Measurements from ENCODE around the gene CBL.
"Not testable (repeated sequence)": the region's sequence is repeated elsewhere in the genome, so short reads cannot be mapped to it uniquely, and the experiment has no call there.

Gene CBL

DNA sequence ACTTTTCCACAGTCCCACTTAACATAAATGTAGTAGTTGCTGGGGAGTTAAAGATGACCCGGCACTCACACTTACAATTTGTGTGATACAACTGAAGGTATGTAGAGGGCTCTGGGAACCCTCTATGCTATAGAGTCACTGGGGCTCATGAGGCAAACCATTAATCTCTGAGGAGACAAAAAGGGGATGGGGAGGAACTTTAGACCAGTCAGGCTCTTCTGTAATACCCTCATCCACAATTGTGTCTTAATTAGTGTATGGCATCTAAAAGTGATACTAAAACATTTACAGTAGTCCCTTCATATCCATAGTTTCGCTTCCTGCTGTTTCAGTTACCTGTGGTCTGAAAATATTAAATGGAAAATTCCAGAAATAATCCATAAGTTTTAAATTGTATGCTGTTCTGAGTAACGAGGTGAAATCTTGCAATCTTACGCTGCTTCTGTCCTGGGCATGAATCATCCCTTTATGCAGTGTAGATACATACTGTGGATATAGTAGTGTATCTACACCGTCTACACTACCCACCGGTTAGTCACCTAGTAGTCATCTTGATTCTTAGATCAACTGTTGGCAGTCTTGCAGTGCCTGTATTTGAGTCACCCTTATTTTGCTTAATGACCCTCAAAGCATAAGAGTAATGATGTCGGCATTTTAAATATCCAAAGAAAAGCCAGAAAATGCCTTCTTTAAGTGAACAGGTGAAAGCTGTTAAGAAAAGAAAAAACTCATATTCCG lies 12.2 kb downstream of the CBL start:
- DNase-seq (ENCODE audit: low read depth), result no peak

DNA sequence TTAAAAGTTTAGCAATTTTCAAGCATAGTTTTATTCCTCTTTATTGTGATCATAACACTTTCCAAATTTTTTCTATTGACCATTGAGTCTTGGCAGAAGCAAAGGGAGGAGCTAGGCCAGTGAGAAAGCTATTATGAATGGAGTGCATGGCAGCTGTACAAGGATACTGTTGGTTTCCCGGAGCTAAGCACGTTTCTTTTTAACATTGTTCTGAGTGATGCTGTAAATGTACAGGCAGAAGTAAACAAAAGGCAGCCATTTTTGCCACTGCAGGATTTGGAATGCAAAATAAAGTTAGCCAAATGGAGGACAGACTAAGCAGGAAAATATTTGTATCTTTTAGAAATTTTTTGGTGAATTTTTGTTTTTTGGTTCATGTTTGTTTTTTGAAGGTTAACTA lies 16.2 kb downstream of the CBL start:
- no peak for DNase-seq (ENCODE audit: low read depth)

DNA sequence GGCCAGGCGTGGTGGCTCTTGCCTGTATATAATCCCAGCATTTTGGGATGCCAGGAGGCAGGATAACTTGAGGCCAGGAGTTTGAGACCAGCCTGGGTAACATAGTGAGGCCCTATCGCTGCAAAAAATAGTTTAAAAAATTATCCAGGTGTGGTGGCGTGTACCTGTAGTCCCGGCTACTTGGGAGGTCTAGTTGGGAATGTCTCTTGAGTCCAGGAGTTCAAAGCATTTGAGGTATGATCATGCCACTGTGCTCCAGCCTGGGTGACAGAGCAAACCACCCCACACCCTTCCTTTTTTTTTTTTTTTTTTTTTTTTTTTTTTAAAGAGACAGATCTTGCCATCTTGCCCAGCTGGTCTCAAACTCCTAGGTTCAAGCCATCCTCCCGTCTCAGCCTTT lies 16.8 kb downstream of the CBL start:
- no peak for DNase-seq (ENCODE audit: low read depth)

DNA sequence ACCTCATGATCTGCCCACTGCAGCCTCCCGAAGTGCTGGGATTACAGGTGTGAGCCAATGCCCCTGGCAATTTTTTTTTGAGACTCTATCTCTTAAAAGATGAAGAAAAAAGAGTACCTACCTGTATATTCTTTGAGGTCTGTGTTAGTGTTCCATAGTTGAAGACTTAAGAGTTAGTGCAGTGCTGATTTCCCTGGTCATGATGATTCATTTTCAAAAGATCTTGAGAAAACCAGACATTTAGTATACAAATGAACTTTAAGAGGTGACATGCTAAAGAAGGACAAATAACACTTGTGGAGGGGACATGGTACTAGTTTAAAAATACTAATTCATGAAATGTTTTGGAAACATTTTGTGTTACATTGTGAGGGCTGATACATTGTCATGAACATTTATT lies 17.7 kb downstream of the CBL start:
- no peak for DNase-seq (ENCODE audit: low read depth)

DNA sequence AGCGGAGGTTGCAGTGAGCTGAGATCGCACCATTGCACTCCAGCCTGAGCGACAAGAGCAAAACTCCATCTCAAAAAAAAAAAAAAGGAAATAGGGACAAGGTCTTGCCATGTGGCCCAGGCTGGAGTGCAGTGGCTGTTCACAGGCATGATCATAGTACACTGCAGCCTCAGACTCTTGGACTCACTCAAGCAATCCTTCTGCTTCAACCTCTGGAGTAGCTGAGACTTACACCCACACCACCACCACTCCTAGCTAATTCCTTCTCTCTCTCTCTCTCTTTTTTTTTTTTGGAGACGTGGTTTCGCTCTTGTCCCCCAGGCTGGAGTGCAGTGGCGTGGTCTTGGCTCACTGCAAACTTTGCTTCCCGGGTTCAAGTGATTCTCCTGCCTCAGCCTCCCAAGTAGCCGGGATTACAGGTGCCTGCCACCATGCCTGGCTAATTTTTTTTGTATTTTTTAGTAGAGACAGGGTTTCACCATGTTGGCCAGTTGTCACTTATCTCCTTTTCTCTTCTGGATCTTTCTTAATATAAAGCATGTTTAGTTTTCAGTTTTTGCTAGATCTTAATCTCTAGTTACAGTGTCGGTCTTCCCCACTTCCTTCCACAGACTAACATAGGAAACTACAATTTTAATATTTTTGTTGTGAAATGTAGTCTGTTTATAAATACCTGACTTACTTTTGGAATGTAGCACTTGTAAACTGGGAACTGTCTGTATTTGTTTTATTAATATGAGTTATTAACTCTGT lies 22.6 kb downstream of the CBL start:
- not testable (repeated sequence) for DNase-seq (ENCODE audit: low read depth)

DNA sequence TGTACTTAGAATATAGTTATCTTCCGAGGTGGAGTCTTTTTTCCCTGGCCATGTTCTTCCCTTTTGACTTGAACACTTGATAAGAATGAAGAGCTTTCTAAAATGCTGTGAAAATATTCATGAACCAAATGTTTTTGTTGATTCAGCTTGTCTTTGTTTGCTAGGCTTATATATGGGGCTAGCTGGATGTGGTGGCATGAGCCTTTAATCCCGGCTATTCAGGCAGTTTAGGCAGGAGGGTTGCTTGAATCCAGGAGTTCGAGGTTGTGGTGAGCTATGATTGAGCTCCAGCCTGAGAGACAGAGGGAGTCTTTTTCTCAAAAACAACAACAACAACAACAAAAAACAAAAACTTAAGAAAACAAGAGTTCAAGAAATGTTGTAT lies 23.1 kb downstream of the CBL start:
- DNase-seq (ENCODE audit: low read depth), result no peak

DNA sequence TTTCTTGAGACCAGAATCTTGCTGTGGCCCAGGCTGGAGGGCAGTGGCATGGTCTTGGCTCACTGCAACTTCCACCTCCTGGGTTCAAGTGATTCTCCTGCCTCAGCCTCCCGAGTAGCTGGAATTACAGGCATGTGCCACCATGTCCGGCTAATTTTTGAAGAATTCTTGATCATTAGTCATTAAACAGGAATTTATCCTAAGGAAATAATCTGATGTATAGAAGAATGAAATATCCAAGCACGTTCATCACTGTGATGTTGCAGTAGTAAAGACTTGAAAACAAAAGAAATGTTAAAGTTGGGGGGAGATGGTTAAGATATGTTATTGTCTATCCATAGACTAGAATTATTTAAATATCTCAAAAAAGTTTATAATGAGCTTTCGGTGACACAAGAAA lies 23.6 kb downstream of the CBL start:
- no peak for DNase-seq (ENCODE audit: low read depth)

DNA sequence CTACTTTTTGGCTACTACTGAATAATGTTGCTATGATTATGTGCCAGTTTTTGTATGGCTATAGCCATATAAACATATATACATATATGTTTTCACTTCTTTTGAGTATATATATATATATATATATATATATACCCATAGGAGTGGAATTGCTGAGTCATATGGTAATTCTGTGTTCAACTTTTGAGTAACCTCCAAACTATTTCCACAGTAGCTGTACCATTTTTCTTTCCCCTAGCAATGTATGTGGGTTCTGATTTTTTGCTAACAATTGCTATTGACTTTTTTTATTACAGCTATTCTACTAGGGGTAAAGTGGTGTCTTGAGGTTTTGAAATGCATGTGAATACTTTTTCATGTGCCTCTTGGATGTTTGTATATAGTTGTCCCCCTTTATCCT lies 30.4 kb downstream of the CBL start:
- DNase-seq (ENCODE audit: low read depth), result no peak

DNA sequence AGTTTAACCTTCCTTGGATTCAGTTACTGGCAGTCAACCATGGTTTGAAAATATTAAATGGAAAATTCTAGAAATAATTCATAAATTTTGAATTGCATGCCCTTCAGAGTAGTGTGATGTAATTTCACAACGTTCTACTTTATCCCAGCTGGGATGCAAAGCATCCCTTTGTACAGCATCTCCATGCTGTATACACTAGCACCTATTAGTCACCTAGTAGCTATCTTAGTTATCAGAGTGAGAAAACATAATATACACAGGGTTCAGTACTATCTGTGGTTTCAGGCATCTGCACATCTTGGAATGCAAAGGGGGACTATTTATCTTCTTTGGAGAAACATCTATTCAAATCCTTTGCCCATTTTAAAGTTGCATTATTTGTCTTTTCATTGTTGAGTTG lies 30.8 kb downstream of the CBL start:
- DNase-seq (ENCODE audit: low read depth), result no peak

DNA sequence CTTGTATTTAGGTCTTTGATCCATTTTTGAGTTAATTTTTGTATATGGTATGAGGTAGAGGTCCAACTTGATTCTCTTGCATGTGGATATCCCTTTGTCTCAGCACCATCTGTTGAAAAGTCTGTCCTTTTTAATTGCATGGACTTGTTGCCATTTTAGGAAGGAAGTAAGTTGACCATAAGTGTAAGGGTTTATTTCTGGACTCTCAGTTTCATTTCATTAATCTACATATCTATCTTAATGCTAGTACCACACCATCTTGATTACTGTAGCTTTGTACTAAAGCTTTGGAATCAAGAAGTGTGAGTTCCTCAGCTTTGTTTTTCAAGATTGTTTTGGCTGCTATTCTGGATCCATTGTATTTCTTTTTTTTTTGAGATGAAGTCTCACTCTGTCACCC lies 31.4 kb downstream of the CBL start:
- no peak for DNase-seq (ENCODE audit: low read depth)

DNA sequence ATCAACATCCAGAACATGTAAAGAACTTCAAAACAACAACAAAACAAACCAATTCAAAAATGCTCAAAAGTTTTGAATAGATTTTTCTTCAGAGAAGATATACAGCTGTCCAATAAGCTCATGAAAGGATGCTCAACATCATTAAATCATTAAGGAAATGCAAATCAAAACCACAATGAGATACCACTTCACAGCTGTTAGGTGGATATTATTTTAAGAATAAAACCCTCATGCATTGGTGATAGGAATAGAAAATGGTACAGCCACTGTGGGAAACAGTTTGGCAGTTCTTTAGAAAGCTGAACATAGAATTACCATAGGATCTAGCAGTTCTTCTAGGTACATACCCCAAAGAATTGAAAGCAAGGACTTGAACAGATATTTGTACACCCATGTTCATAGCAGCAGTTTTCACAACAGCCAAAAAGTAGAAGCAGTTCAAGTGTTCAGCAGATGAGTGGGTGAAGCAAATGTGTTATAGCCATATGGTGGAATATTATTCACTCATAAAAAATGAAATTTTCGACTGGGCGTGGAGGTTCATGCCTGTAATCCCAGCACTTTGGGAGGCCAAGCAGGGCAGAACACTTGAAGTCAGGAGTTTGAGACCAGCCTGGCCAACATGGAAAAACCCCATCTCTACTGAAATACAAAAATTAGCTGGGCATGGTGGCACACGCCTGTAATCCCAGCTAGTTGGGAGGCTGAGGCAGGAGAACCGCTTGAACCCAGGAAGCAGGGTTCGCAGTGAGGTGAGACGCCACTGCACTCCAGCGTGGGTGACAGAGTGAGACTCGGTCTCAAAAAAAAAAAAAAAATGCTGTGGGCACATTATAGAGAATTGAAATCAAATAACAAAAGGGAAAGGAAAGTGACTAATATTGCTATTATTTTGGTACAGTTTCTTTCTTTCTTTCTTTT lies 42.9 kb downstream of the CBL start:
- DNase-seq (ENCODE audit: low read depth), result no peak

DNA sequence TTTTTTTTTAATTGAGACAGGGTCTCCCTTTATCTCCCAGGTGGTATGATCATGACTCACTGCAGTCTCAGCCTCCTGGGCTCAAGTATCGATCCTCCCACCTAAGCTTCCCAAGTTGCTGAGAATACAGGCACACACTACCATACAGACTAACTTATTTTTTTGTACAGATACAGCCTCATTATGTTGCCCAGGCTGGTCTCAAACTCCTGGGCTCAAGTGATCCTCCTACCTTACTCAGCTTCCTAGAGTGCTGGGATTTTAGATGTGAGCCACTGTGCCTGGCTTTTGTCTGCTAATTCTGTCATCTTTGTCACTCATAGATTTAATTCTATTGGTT lies 43.5 kb downstream of the CBL start:
- DNase-seq (ENCODE audit: low read depth), result no peak

DNA sequence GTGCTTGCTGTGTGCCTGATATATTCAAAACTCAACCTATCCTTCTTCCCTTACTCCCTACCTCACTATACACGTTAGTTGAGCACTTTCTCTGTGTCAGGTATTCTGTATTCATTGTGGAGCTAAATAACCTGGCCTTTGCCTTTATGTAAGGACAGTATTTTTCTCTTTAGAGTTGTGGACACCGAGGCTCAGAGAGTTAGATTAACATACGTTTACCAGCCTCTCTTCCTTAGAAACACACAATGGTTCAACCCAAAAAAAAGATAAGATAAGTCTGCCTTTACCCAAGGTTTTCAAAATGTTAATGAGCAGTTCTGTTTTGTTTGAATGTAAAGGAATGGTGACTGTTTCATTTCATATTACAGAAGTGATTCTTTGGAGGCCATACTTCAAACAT lies 45.0 kb downstream of the CBL start:
- no peak for DNase-seq (ENCODE audit: low read depth)

DNA sequence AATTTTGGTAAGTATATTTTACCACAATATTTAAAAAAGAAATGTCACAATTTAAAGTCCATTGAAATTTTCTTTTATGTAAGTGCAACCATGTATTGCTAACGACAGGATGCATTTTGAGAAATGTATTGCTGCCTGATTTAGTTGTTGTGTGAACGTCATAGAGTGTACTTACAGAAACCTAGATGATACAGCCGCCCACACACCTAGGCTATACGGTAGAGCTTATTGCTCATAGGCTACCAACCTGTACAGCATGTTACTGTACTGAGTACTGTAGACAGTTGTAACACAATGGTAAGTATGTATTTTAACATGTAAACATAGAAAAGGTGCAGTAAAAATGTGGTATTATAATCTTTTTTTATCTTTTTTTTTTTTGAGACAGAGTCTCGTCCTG lies 48.1 kb downstream of the CBL start:
- no peak for DNase-seq (ENCODE audit: low read depth)

DNA sequence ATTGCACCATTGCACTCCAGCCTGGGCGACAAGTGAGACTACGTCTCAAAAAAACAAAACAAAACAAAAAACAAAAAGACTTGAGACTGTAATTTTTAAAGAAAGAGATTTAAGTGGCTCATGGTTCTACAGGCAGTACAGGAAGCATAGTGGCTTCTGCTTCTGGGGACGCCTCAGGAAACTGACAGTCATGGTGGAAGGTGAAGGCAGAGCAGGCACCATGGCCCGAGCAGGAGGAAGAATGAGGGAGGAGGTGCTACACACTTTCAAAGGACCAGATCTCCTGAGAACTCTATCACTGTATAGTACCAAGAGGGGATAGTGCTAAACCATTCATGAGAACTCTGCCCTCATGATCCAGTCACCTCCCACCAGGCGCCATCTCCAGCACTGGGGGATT lies 52.0 kb downstream of the CBL start:
- no peak for DNase-seq (ENCODE audit: low read depth)

DNA sequence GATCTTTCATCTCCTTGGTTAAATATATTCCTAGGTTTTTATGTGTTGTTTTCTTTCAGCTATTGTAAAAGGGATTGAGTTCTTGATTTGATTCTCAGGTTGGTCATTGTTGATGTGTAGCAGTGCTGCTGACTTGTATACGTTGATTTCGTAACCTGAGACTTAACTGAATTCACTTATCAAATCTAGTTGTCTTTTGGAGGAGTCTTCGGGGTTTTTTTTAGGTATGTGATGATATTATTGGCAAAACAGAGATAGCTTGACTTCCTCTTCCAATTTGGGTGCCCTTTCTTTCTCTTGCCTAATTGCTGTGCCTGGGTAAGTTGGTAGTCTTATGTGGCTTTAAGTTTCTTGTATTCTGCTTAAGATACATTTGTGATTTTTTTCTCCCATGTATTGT lies 52.8 kb downstream of the CBL start:
- no peak for DNase-seq (ENCODE audit: low read depth)

DNA sequence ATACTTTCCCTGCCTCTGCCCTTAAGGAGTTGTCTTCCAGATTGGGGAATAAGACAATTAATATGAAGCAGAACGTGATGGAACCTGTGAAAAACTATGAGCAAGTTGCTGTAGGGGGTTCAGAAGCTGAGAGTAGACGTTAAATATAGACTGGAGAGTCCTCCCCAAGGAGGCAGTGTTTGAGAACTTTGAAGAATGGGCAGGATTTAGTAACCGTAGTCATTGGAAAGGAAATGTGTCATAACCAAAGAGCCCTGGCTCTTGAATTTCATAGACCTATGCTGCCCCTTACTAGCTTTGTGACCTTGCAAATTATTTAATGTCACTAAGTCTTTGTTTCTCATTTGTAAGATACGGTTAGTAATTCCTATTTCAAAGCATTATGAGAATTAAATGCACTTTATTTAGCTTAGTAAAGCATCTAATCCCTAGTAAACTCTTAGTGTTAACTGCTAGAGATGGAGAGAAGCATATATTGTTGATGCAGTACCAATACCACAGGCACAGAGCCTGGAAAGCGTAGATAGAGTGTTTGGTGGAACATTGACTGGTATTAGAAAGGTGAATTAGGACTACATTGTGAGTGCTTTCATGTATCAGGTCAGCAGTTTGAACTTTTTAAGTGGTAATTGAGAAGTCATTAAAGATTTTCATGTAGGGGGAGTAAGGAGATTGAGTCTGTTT lies 56.7 kb downstream of the CBL start:
- DNase-seq (ENCODE audit: low read depth), result no peak

DNA sequence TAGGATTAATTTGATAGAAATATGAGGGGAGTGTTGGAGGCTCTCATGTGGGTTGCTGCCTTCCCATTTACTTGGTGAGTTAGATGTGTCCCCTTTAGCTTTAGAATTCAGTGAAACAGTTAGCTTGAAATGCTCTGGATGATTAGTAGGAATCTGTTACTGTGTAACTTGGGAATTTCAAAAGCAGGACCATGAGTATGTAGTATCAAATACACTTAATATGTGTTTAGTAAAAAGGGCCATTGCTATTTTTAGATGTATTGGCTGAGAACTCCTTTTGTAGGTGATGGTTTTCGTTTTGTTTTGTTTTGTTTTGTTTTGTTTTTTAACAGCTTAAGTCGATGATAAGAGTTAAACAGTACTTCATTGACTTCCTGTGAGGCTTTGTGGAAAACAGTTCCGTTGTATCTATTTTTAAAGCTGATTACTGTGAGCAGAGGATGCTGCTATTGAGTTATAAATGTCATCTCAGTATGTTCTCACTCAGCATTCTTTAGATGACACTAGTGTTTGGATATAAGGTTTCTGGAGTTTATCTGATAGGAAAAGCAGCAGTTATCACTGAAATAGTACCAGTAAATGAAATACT lies 57.3 kb downstream of the CBL start:
- DNase-seq (ENCODE audit: low read depth), result no peak

DNA sequence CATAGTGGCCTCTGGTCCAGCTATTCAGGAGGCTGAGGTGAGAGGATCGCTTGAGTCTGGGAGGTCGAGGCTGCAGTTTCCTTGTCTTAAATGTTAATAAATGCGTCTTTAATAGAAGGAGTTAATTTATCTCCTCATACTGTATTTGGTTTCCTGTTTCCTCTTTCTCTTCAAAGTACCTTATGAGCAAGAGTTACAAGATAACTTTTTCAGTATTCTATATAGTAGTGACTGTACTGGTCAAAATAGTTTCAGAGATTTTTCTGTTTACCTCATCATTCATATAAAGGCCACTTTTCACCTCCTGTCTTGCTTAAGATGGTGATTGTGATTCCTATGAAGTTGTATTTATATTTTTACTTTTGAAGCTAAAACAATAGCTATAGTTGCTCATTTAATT lies 59.9 kb downstream of the CBL start:
- DNase-seq (ENCODE audit: low read depth), result no peak

DNA sequence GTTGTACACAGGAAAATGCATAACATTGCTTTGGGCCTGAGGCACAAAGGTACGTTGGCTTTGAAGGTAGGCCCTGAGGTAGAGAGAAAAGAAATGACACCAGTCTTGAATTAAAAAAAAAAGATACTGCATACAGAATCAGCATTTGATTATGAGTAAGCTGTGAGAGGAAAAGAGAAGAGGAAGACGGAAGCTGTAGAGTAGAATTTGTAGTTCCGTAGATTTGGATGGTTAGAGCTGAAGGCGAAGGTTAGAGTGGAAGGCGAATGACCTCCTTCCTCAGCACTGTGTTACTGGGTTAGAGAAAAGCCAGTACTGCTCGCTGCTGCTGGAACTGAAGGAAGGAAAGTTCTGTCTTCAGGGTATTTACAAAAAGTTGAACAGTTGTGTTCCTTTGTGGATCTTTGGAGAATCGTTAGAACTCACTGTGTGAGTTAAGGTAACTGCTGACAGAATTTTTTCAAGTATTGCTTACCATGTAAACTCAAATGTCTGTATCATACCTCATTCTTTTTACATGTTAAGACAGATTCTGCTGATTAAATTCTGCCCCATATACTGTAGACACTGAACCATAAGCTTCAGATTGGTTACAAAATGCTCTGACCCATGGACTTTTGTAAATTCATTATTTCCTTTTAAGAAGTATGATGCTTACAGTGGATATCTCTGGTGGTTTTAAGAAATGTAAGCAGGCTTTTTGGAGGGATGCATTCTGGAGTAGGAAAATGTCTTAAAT lies 60.5 kb downstream of the CBL start:
- DNase-seq (ENCODE audit: low read depth), result no peak

DNA sequence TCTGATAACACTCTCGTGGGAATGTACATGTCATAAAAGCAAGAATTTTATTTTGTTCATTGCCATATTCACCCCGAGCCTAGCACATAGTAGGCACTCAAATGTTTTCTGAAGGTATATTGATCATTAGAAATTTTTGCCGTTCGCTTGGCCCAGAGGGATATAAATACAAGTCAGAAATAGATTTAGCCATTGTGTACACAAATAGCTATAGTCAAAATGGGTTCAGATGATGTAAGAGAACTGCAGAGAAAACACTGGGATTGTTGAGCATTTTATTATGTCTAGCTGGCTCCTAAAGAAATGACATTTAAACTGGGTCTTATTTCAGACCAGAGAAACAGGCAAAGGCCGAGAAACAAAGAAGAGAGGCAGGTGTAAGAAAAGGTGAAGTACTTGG lies 61.5 kb downstream of the CBL start:
- DNase-seq (ENCODE audit: low read depth), result no peak
